ENCODE data around the gene ATP6V0B.

DNA sequence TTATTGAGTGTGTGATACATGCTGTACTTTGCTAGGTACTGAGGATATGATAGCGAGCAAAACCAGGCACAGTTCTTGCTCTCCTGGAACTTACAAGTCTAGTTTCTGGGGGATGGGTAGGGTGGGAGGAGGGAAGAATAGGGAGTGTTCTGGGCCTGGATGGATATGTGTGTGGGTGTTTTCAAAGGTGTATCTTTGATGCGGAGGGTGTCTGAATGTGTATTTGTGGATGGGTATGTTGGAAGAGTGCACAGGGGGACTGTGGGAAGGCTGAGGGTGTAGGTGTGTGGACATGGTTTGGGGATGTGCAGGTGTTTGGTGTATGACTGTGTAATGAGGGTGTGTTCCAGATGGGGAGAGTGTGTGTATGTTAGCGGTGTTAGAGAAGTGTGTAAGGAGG is 9.4 kb upstream of the ATP6V0B start:
- TF ChIP-seq CTCF (IDR thresholded peaks at IDR 0.05), result no peak
- TF ChIP-seq EZH2 (IDR thresholded peaks at IDR 0.05; ENCODE audit: borderline replicate concordance, insufficient read depth, low read depth, low read length, poor library complexity, severe bottlenecking), result no peak

Data from B cell (primary cell).